Endothelial cell of umbilical vein (primary cell): ENCODE measurements around the gene GTSF1L.

Source experiments
- CTCF ChIP-seq, 2 donors: IDR thresholded peaks; 1 replicate in 1 of 2; 2 replicates in 1 of 2; pipeline ENCODE4 v1.5.1; 2011; ENCODE audit warnings: low read length in 2 of 2, mild to moderate bottlenecking in 2 of 2, moderate library complexity in 2 of 2, control low read depth in 1 of 2, inconsistent platforms in 1 of 2, low read depth in 1 of 2; ENCODE audit not compliant: insufficient read depth in 1 of 2; ENCODE audit errors: extremely low read depth in 1 of 2
- EZH2 ChIP-seq: IDR thresholded peaks from 2 replicates; pipeline ENCODE4 v1.6.1; 2012; ENCODE audit warnings: borderline replicate concordance, low read depth, mild to moderate bottlenecking, moderate library complexity, low read length, inconsistent platforms; ENCODE audit not compliant: severe bottlenecking
- JUN ChIP-seq: IDR thresholded peaks from 2 replicates; pipeline ENCODE4 v1.6.1; 2011; ENCODE audit warnings: borderline replicate concordance, low read depth; ENCODE audit not compliant: insufficient read length, insufficient read depth
- POLR2AphosphoS5 ChIP-seq: IDR thresholded peaks from 2 replicates; pipeline ENCODE4 v1.6.1; 2012; ENCODE audit warnings: low read depth, mild to moderate bottlenecking, control low read depth, low read length, moderate library complexity; ENCODE audit not compliant: insufficient read depth

DNA sequence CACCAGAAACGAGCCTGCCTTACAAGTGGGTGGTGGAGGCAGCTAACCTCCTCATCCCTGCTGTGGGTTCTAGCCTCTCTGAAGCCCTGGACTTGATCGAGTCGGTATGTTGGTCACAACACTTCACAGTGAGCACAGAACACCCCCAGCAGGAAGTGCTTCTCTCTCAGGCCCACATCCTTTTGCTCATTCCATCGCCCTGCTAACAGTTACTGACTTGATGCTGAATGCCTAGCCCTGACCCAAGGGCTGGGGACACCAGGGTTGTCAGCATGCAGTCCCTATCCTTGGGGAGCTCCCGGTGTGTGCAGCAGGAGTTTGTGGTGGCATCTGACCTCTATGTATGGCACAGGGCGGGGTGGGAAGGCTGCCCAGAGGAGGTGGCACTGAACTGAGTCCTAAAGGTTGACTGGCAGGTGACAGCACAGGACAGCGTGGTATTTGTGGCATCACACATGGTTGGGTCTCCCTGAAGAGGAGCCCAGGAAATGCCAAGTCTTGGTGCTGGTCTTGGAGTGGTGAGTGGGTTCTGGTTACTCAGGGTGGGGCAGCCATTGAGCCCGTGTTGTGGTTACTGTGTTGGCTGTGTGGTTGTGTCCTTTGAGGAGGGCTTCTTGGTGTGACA lies 26.7 kb downstream of the GTSF1L start:
- TF ChIP-seq CTCF (IDR thresholded peaks at IDR 0.05; ENCODE audit: extremely low read depth in 1 of 2, insufficient read depth in 1 of 2, low read depth in 1 of 2, low read length in 2 of 2) = no peak
- TF ChIP-seq EZH2 = no peak
- TF ChIP-seq JUN = no peak
- no peak for TF ChIP-seq POLR2AphosphoS5
